B cell (primary cell): ENCODE results near the gene IGLL5. TPM values are rescaled to one million over a fixed set of nuclear protein-coding genes. Genes with fewer than 3 reads are reported as not detected.

ENCODE experiments used
- ATAC-seq: fragments of 200-7000 bp; cut with Tn5 transposase; one replicate; pipeline ENCODE4 v1.10.0; 2021; ENCODE audit warnings: low read depth, mild to moderate bottlenecking, moderate number of reproducible peaks, moderate library complexity
- CTCF ChIA-PET: fragments of 350-600 bp; sonication (Branson Sonifier 250); formaldehyde crosslinking; loops from one replicate; lab custom pipeline; 2021; ENCODE audit warnings: antibody characterized with exemption, inconsistent platforms; lab: Charles Lee
- POLR2A ChIA-PET: fragments of 350-600 bp; sonication (Branson Sonifier 250); formaldehyde crosslinking; loops from one replicate; lab custom pipeline; 2021; ENCODE audit warnings: antibody characterized with exemption; lab: Charles Lee
- DNase-seq: peaks from one replicate; pipeline ENCODE4 v3.0.0; 2013
- H2AFZ ChIP-seq: 2 replicates; pipeline ENCODE4 v1.6.1; 2012; ENCODE audit warnings: mild to moderate bottlenecking, low read depth, low read length; ENCODE audit not compliant: insufficient read depth, poor library complexity, severe bottlenecking
- H3K27ac ChIP-seq, 2 donors: 1 replicate in 1 of 2; 2 replicates in 1 of 2; pipeline ENCODE4 v1.5.1; 2012 to 2013; ENCODE audit warnings: low read length in 2 of 2, mild to moderate bottlenecking in 2 of 2, moderate library complexity in 1 of 2
- H3K27me3 ChIP-seq, 4 experiments: fragments of 200-600 bp in 1 of 4; sonication (generic) in 1 of 4; replicated peaks in 1 of 4; 1 replicate in 2 of 4; 2 replicates in 2 of 4; pipeline versions ENCODE4 v1.6.1 to v1.7.0; 2013 to 2016; ENCODE audit warnings: low read length in 3 of 4, mild to moderate bottlenecking in 2 of 4, mixed read lengths in 1 of 4, moderate library complexity in 1 of 4; ENCODE audit not compliant: insufficient read depth in 4 of 4, control insufficient read depth in 3 of 4; ENCODE audit errors: control extremely low read depth in 1 of 4
- H3K36me3 ChIP-seq, 2 experiments: replicated peaks in 1 of 2; 1 replicate in 1 of 2; 2 replicates in 1 of 2; pipeline versions ENCODE4 v1.6.1 to v1.7.1; 2013; ENCODE audit warnings: low read length in 1 of 2; ENCODE audit not compliant: insufficient read depth in 2 of 2, control insufficient read depth in 1 of 2; ENCODE audit errors: control extremely low read depth in 1 of 2, extremely low read depth in 1 of 2
- H3K4me1 ChIP-seq, 2 donors: fragments of 200-600 bp in 1 of 2; sonication (generic) in 1 of 2; 1 replicate in 1 of 2; 2 replicates in 1 of 2; pipeline versions ENCODE4 v1.5.1 to v1.6.1; 2013 to 2017; ENCODE audit warnings: low read length in 2 of 2; ENCODE audit not compliant: control insufficient read depth in 2 of 2, insufficient read depth in 2 of 2
- H3K4me2 ChIP-seq: replicated peaks from 2 replicates; pipeline ENCODE3; 2012; ENCODE audit warnings: mild to moderate bottlenecking, low read depth, low read length; ENCODE audit not compliant: poor library complexity, severe bottlenecking
- H3K4me3 ChIP-seq, 5 experiments: fragments of 200-600 bp in 1 of 5; sonication (generic) in 1 of 5; 1 replicate in 3 of 5; 2 replicates in 2 of 5; pipeline versions ENCODE4 v1.5.1 to v1.7.0; 2011 to 2016; ENCODE audit warnings: low read length in 4 of 5, mild to moderate bottlenecking in 4 of 5, low read depth in 2 of 5, control low read depth in 1 of 5, moderate library complexity in 1 of 5; ENCODE audit not compliant: insufficient read depth in 1 of 5; ENCODE audit errors: control extremely low read depth in 1 of 5, extremely low read depth in 1 of 5
- H3K79me2 ChIP-seq: fragments of 200-600 bp; sonication (generic); one replicate; pipeline ENCODE4 v1.6.0; 2016; ENCODE audit warnings: low read length; ENCODE audit not compliant: control insufficient read depth, insufficient read depth
- H3K9ac ChIP-seq: fragments of 200-600 bp; sonication (generic); 2 replicates; pipeline ENCODE4 v1.6.1; 2017; ENCODE audit warnings: mild to moderate bottlenecking, low read length, moderate library complexity
- H3K9me3 ChIP-seq, 3 donors: one replicate each; pipeline versions ENCODE4 v1.6.1 to v1.7.1; 2013; ENCODE audit warnings: low read length in 2 of 3; ENCODE audit not compliant: control insufficient read depth in 2 of 3, insufficient read depth in 1 of 3; ENCODE audit errors: control extremely low read depth in 1 of 3
- H4K20me1 ChIP-seq: 2 replicates; pipeline ENCODE4 v1.6.0; 2012; ENCODE audit warnings: mild to moderate bottlenecking, low read length; ENCODE audit not compliant: insufficient read depth, control insufficient read depth, poor library complexity, severe bottlenecking
- H3K27ac Mint-ChIP-seq: one replicate; pipeline ENCODE4 v1.8.0; 2021; ENCODE audit warnings: mixed read lengths
- H3K27me3 Mint-ChIP-seq: one replicate; pipeline ENCODE4 v1.8.0; 2021; ENCODE audit warnings: mixed read lengths
- H3K4me1 Mint-ChIP-seq: one replicate; pipeline ENCODE4 v1.8.0; 2021; ENCODE audit warnings: mixed read lengths
- H3K4me3 Mint-ChIP-seq: one replicate; pipeline ENCODE4 v1.8.0; 2021; ENCODE audit warnings: mixed read lengths
- H3K9me3 Mint-ChIP-seq: one replicate; pipeline ENCODE4 v1.8.0; 2022; ENCODE audit warnings: mixed read lengths; ENCODE audit not compliant: insufficient read depth
- EZH2 ChIP-seq: IDR thresholded peaks from 2 replicates; pipeline ENCODE4 v1.6.1; 2012; ENCODE audit warnings: borderline replicate concordance, low read depth, mild to moderate bottlenecking, moderate library complexity, low read length; ENCODE audit not compliant: insufficient read depth, poor library complexity, severe bottlenecking
- WGBS: methylation state at CpG from one replicate; pipeline ENCODE4 v1.1.5; 2013; ENCODE audit warnings: missing lambda C conversion rate; ENCODE audit not compliant: insufficient coverage; 5-methylcytosine and 5-hydroxymethylcytosine counted together
- intact Hi-C: fragments of 100-400 bp; cut with micrococcal nuclease; formaldehyde crosslinking; loops from one replicate; pipeline ENCODE4 v1.10.0; 2022
- polyA plus RNA-seq: library from polyadenylated mRNA; depleted of rRNA; stranded (reverse); fragments of >200 nt; gene quantifications from 2 replicates; pipeline ENCODE4 v1.2.3, GENCODE V29; 2012
- total RNA-seq, 2 donors: library from RNA; stranded (reverse); fragments of 120-200 nt in 1 of 2; gene quantifications; 1 replicate in 1 of 2; 2 replicates in 1 of 2; pipeline versions ENCODE4 v1.2.3 to v1.2.4, GENCODE V29; 2013 to 2022
- TF ChIP-seq, protein P1 (sequence below): fragments of 200-600 bp; IDR thresholded peaks from one replicate; pipeline ENCODE4 v1.8.0; 2022; ENCODE audit warnings: antibody characterized with exemption, mild to moderate bottlenecking

IGLL5 gene
- total and polyA plus RNA-seq, 2 donors (not counting 1 experiment from before 2014, with no cell fraction given): 39.8 to 365 TPM

DNA sequence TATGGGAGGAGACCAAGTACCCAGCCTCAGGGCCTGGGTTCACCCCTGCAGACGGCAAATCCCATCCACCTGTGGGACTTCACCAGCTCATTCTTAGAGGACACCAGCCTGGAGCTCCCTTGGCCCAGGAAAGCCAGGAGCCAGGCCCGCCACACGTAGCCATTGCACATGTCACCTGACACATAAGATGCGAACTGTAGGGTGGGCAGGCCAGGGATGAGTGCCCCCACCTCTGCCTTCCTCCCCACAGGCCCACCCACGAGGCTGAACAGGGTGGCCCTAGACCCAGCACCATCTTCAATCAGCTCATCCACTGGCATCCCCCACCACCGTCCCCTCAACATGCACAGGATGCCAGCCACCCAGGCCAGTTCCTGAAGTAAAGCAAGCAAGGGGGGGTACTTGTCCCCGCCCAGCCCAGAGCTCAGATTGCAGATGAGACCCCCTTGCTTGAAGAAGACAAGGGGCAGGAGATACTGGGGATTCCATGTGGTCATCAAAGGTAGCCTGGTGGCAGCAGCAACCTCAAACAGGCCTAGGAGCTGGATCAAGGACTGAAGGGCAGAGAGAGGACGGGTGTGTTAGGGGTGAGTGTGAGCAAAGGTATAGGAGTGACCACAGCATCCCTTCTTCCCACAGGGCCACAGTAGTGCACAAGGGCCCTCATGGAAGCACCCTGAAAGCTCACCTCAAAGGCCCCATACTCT, 45.6 kb downstream of the IGLL5 start:
- no peak for ATAC-seq
- POLR2A ChIA-PET: interaction anchor here (1.0 to 3.1 kb wide), 10 partner anchors 9 to 48 kb away, joined by 3 to 40 read pairs (median 4); no protein-coding TSS in a partner anchor
- intact Hi-C loops: loop anchor here (10.0 kb wide), 1 partner anchor 898 kb away; no protein-coding TSS in a partner anchor

More for the DNA sequence above, 45.6 kb downstream of the IGLL5 start:
- H2AFZ ChIP-seq: no peak overlapping the region
- Mint-ChIP-seq H3K27me3 (no peaks in the 10 kb centered on the region), H3K9me3 (no peaks in the 10 kb centered on the region), H3K4me1 (peaks cover 98% of the 10 kb centered on the region), H3K27ac (peak overlapping the region; percentile 95), H3K4me3 (peak overlapping the region; percentile 58)
- H3K4me3 ChIP-seq: peak overlapping the region in 1 of 5 experiments; percentile 10
- no peaks in the 10 kb centered on the region for H3K9me3 ChIP-seq
- H4K20me1 ChIP-seq: no peaks in the 10 kb centered on the region
- WGBS: 57% methylated on average over 6 of the region's 8 CpGs
- peaks cover 98 to 100% of the 10 kb centered on the region in 2 donors for H3K4me1 ChIP-seq
- peak overlapping the region; percentile 80 for H3K4me2 ChIP-seq
- TF ChIP-seq, protein P1, sequence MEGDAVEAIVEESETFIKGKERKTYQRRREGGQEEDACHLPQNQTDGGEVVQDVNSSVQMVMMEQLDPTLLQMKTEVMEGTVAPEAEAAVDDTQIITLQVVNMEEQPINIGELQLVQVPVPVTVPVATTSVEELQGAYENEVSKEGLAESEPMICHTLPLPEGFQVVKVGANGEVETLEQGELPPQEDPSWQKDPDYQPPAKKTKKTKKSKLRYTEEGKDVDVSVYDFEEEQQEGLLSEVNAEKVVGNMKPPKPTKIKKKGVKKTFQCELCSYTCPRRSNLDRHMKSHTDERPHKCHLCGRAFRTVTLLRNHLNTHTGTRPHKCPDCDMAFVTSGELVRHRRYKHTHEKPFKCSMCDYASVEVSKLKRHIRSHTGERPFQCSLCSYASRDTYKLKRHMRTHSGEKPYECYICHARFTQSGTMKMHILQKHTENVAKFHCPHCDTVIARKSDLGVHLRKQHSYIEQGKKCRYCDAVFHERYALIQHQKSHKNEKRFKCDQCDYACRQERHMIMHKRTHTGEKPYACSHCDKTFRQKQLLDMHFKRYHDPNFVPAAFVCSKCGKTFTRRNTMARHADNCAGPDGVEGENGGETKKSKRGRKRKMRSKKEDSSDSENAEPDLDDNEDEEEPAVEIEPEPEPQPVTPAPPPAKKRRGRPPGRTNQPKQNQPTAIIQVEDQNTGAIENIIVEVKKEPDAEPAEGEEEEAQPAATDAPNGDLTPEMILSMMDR: no peak
- TF ChIP-seq EZH2: no peak
- H3K27me3 ChIP-seq: no peaks in the 10 kb centered on the region
- CTCF ChIA-PET: interaction anchor here (0.8 to 10.9 kb wide), 8 partner anchors 10 to 267 kb away, joined by 3 to 181 read pairs (median 5); no protein-coding TSS in a partner anchor
- peak overlapping the region; percentile 5 for H3K9ac ChIP-seq
- no peak for DNase-seq
- peaks cover 93% of the 10 kb centered on the region for H3K79me2 ChIP-seq
- H3K36me3 ChIP-seq: no peaks in the 10 kb centered on the region
- H3K27ac ChIP-seq: peak overlapping the region; percentile 94 to 99
